TTC549 (cell line): ENCODE measurements around the gene FBXL15.
A peak's percentile ranks its signal among the peaks of the same experiment; 100 is the strongest.
"Not testable (repeated sequence)": the region's sequence is repeated elsewhere in the genome, so short reads cannot be mapped to it uniquely, and the experiment has no call there.

Source experiments
- FAIRE-seq: peaks from 2 replicates; lab custom pipeline; 2012; peaks lifted over from hg19 to GRCh38; lab: Jason Lieb, UNC

The FBXL15 gene

GRCh38 chr10:102431452-102432124 is 11.0 kb downstream of the FBXL15 start:
- no peak for FAIRE-seq

- FAIRE-seq = peak; percentile 90
Observed at GRCh38 chr10:102432162-102432950, 11.7 kb downstream of the FBXL15 start, which contains the start of gene CUEDC2. Gene CUEDC2 (minus strand): TSS chr10:102432574. CDS start chr10:102425188, 7,386 bp downstream.

GRCh38 chr10:102433619-102434046 is 13.0 kb downstream of the FBXL15 start:
- no peak for FAIRE-seq

GRCh38 chr10:102434394-102435132 is 13.9 kb downstream of the FBXL15 start:
- no peak for FAIRE-seq

- no peak for FAIRE-seq
Observed at GRCh38 chr10:102435133-102435497, 14.5 kb downstream of the FBXL15 start.

- no peak for FAIRE-seq
Observed at GRCh38 chr10:102435529-102436233, 15.0 kb downstream of the FBXL15 start.

- no peak for FAIRE-seq
Observed at GRCh38 chr10:102436312-102436711, 15.7 kb downstream of the FBXL15 start.

- no peak for FAIRE-seq
Observed at GRCh38 chr10:102437515-102437914, 16.9 kb downstream of the FBXL15 start.

GRCh38 chr10:102438374-102438773 is 17.7 kb downstream of the FBXL15 start:
- FAIRE-seq = no peak

- FAIRE-seq = no peak
Observed at GRCh38 chr10:102444851-102445250, 24.2 kb downstream of the FBXL15 start.

GRCh38 chr10:102449321-102450123 is 28.9 kb downstream of the FBXL15 start:
- no peak for FAIRE-seq

GRCh38 chr10:102450124-102450373 is 29.4 kb downstream of the FBXL15 start:
- FAIRE-seq = no peak

GRCh38 chr10:102450374-102451104 is 29.9 kb downstream of the FBXL15 start:
- FAIRE-seq = no peak

GRCh38 chr10:102451105-102451969 is 30.7 kb downstream of the FBXL15 start, which contains the start of gene C10orf95:
Gene C10orf95 (minus strand): TSS chr10:102451543. CDS start chr10:102451093, 450 bp downstream.
- no peak for FAIRE-seq

GRCh38 chr10:102452672-102453340 is 32.2 kb downstream of the FBXL15 start:
- FAIRE-seq = no peak

- FAIRE-seq = no peak
Observed at GRCh38 chr10:102453502-102453901, 32.9 kb downstream of the FBXL15 start.

GRCh38 chr10:102454662-102455487 is 34.2 kb downstream of the FBXL15 start:
- not testable (repeated sequence) for FAIRE-seq

GRCh38 chr10:102455893-102456471 is 35.3 kb downstream of the FBXL15 start:
- FAIRE-seq = no peak
